Measurements from ENCODE around the gene ESR2.

DNA sequence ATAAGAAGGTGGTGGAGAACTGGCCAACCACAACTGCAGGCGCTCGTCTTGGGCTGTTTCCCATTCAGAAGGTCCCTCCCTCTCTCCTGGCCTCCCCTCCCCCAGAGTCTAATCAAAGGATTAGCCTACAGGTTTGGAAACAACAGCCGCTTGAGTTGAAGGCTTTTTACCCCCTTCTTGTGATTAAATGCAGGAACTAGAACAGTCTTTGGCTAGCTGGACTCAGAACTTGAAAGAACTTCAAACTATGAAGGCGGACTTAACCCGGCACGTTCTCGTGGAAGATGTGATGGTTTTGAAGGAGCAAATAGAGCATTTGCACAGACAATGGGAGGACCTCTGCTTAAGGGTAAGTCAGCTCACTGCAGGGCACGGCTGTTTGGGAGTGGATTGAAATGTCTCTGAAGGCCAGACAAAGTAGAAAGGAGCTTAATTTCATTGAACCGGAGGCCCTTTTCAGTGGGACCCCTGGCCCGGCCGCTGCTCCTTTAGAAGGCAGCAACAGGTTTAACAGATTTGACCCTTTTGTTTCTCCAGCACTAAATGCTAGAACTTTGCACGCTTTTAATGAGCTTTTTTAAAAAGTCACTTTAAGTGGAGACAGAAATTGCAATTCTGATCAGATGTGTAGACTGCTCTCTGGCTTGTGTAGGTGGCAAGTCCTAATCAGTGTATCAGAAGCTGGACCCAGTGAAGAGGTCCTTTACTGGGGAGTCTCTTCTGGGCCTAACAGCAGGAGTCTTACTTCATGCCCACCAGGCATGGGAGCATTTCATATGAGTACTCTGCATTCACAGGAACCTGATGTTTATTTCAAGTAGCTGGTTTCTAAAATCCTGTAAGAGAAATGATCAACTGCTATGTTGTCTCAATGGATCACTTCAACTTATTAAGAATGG is 107.7 kb downstream of the ESR2 start:
- TF ChIP-seq POLR2AphosphoS5 (IDR thresholded peaks at IDR 0.05; ENCODE audit: low read depth, low read length) (no peak), EZH2phosphoT487 (IDR thresholded peaks at IDR 0.05; ENCODE audit: borderline replicate concordance, low read depth) (no peak), TAF1 (IDR thresholded peaks at IDR 0.05; ENCODE audit: borderline replicate concordance, low read depth, low read length) (no peak), EP300 (IDR thresholded peaks at IDR 0.05; ENCODE audit: borderline replicate concordance in 1 of 2, low read depth in 1 of 2, low read length in 1 of 2) (no peak), SMC3 (IDR thresholded peaks at IDR 0.05; ENCODE audit: low read depth, low read length) (no peak)
- TF ChIP-seq, protein P1, sequence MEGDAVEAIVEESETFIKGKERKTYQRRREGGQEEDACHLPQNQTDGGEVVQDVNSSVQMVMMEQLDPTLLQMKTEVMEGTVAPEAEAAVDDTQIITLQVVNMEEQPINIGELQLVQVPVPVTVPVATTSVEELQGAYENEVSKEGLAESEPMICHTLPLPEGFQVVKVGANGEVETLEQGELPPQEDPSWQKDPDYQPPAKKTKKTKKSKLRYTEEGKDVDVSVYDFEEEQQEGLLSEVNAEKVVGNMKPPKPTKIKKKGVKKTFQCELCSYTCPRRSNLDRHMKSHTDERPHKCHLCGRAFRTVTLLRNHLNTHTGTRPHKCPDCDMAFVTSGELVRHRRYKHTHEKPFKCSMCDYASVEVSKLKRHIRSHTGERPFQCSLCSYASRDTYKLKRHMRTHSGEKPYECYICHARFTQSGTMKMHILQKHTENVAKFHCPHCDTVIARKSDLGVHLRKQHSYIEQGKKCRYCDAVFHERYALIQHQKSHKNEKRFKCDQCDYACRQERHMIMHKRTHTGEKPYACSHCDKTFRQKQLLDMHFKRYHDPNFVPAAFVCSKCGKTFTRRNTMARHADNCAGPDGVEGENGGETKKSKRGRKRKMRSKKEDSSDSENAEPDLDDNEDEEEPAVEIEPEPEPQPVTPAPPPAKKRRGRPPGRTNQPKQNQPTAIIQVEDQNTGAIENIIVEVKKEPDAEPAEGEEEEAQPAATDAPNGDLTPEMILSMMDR (IDR thresholded peaks at IDR 0.05) = no peak
- TF ChIP-seq, protein P2, sequence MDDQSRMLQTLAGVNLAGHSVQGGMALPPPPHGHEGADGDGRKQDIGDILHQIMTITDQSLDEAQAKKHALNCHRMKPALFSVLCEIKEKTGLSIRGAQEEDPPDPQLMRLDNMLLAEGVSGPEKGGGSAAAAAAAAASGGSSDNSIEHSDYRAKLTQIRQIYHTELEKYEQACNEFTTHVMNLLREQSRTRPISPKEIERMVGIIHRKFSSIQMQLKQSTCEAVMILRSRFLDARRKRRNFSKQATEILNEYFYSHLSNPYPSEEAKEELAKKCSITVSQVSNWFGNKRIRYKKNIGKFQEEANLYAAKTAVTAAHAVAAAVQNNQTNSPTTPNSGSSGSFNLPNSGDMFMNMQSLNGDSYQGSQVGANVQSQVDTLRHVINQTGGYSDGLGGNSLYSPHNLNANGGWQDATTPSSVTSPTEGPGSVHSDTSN (IDR thresholded peaks at IDR 0.05) = no peak

Measured in SK-N-SH (cell line).